ENCODE results near the gene CFAP97D1.

CFAP97D1 gene

GRCh38 chr17:43814714-43815113 is 34.5 kb downstream of the CFAP97D1 start:
- H3K27me3 ChIP-seq (replicated peaks; ENCODE audit: control insufficient read depth, insufficient read depth, low read length) = no peaks in the 10 kb centered on the region
- peak overlapping the region; percentile 54 for H3K4me3 ChIP-seq (ENCODE audit: low read length)
- no peaks in the 10 kb centered on the region for H3K9me3 ChIP-seq (ENCODE audit: control insufficient read depth, low read length)
- H3K9ac ChIP-seq (ENCODE audit: low read length) = peak overlapping the region; percentile 19
- peaks cover 61% of the 10 kb centered on the region for H3K36me3 ChIP-seq (ENCODE audit: control insufficient read depth, insufficient read depth, low read length, severe bottlenecking)
- peak; percentile 87 for DNase-seq (ENCODE audit: low read depth)
- peaks cover 21% of the 10 kb centered on the region for H3K4me1 ChIP-seq (ENCODE audit: control insufficient read depth, insufficient read depth, low read length)

DNA sequence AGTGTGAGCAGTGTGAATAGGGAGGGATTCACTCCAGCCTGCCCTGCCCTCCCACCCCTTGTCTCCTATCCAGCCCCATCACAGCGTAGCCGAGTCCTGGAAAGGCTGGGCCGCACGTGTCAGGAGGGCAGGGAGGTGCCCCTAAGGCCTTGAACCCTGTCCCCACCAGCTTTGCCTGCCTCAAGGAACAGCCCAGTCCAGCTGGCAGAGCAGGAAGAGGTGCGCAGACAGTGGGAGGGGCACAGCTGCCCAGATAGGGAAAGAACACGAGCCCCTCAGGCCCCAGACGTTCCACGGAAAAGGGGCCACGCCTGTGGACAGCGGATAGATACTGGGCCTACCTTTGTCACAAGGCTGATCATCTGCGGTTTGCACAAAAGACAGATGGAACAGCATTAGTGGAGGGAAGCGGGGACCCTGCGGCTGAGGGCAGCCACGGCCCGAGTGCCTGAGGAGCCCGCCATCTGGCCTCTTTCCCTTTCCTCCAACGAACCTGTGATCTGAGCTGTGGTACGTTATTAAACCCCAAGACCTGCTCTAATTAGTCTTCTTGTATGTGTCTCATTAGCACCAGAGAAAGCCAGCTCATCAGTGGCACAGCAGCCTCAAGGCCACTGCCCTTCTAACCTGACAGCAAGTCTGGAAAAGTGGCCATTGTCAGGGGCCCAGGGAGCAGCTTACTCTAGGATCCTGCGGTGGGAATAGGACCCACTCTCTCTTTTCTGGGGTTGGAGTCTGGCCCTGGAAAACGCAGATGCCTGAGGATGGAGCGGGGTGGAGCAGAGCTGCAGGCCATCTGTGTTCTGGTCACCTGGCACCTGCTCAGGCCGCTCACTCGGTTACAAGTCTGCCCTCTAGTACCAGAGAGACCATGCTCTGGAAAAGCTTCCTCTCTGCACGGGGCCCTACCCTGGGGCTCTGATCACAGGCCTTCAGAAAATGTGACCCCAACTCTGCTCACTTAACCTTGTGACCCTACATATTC is 36.4 kb downstream of the CFAP97D1 start:
- H3K9me3 ChIP-seq (ENCODE audit: control insufficient read depth, low read length) = no peaks in the 10 kb centered on the region
- no peak overlapping the region for H3K9ac ChIP-seq (ENCODE audit: low read length)
- no peaks in the 10 kb centered on the region for H3K27me3 ChIP-seq (replicated peaks; ENCODE audit: control insufficient read depth, insufficient read depth, low read length)
- H3K4me1 ChIP-seq (ENCODE audit: control insufficient read depth, insufficient read depth, low read length) = peaks cover 21% of the 10 kb centered on the region
- H3K36me3 ChIP-seq (ENCODE audit: control insufficient read depth, insufficient read depth, low read length, severe bottlenecking) = peaks cover 49% of the 10 kb centered on the region
- DNase-seq (ENCODE audit: low read depth) = no peak
- H3K4me3 ChIP-seq (ENCODE audit: low read length) = no peak overlapping the region

DNA sequence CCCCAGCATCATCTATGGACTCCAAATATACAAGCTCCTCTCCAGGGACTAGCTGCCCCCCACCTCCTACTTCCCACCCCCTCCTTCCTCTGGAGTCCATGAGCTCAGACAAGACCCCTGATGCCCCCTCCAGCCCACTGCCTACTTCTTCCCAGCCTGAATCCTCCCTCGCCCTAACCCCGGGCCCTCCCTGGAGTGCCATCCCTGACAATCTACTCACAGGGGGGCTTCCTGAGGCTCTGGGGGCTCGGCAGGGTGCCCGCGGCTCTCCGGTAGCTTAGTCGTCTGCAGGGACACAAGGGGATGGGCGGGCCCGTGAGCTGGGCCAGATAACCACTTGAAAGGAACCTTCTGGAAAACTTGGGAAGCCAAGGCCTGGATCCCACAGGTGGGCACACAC is 37.6 kb downstream of the CFAP97D1 start:
- Histone ChIP-seq H3K9me3 (ENCODE audit: control insufficient read depth, low read length) (no peaks in the 10 kb centered on the region), H3K4me3 (ENCODE audit: low read length) (no peak overlapping the region), H3K4me1 (ENCODE audit: control insufficient read depth, insufficient read depth, low read length) (peaks cover 21% of the 10 kb centered on the region), H3K36me3 (ENCODE audit: control insufficient read depth, insufficient read depth, low read length, severe bottlenecking) (peaks cover 45% of the 10 kb centered on the region), H3K27me3 (replicated peaks; ENCODE audit: control insufficient read depth, insufficient read depth, low read length) (no peaks in the 10 kb centered on the region), H3K9ac (ENCODE audit: low read length) (no peak overlapping the region)
- no peak for DNase-seq (ENCODE audit: low read depth)

DNA sequence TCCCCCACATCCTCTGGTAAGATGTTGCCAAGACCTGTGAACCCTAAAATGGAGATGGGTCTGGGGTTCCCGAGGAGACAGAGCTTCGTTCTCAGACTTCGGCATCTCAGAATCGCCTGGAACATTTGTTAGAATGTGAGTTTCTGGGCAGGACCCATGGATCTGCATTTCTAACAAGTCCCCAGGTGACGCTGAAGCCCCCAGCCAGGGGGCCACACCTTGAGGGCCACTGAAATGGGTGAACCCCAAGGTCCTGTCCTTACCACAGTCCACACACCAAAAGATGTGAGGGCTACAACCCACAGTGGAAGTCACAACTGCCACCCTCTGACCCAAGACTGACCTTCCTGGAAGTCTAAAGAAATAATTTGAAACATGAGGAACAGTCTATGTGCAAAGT is 38.7 kb downstream of the CFAP97D1 start:
- DNase-seq (ENCODE audit: low read depth) = no peak
- Histone ChIP-seq H3K27me3 (replicated peaks; ENCODE audit: control insufficient read depth, insufficient read depth, low read length) (no peaks in the 10 kb centered on the region), H3K9ac (ENCODE audit: low read length) (no peak overlapping the region), H3K4me3 (ENCODE audit: low read length) (no peak overlapping the region), H3K9me3 (ENCODE audit: control insufficient read depth, low read length) (no peaks in the 10 kb centered on the region), H3K4me1 (ENCODE audit: control insufficient read depth, insufficient read depth, low read length) (peaks cover 22% of the 10 kb centered on the region), H3K36me3 (ENCODE audit: control insufficient read depth, insufficient read depth, low read length, severe bottlenecking) (peaks cover 34% of the 10 kb centered on the region)

- Histone ChIP-seq H3K36me3 (ENCODE audit: control insufficient read depth, insufficient read depth, low read length, severe bottlenecking) (peaks cover 41% of the 10 kb centered on the region), H3K27me3 (replicated peaks; ENCODE audit: control insufficient read depth, insufficient read depth, low read length) (no peaks in the 10 kb centered on the region), H3K4me3 (ENCODE audit: low read length) (no peak overlapping the region), H3K9ac (ENCODE audit: low read length) (no peak overlapping the region), H3K9me3 (ENCODE audit: control insufficient read depth, low read length) (no peaks in the 10 kb centered on the region), H3K4me1 (ENCODE audit: control insufficient read depth, insufficient read depth, low read length) (peaks cover 8% of the 10 kb centered on the region)
- DNase-seq (ENCODE audit: low read depth) = no peak
Measured at GRCh38 chr17:43820759-43821158, 40.5 kb downstream of the CFAP97D1 start.

DNA sequence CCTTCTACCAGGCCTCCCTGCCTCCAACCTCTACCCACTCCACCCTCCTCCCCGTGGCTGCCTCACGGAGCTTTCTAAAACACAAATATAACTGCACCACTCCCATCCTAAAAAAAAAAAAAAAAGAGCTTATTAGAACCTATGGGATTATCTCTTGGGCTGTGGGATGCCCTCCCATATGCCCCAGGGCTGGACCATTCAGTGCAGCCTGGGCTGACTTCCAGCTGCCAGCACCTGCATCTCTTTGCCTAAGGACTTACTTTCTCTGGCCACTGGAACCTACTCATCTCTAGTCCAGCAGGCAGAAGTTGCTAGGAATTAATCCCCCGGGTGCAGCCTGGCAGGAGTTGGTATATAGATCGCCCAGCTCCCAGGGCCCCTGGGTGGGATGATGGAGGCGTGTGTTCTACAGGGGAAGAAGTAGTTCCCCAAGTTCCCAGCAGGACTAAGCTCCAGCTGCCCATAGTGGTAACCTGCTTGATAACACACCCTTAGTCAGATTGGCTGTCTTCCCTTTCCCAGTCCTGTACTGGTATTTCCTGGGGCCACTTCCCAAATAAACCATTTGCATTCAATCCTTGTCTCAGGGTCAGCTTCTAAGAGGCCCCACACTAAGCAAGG is 42.4 kb downstream of the CFAP97D1 start:
- H3K4me1 ChIP-seq (ENCODE audit: control insufficient read depth, insufficient read depth, low read length) = peaks cover 8% of the 10 kb centered on the region
- no peaks in the 10 kb centered on the region for H3K27me3 ChIP-seq (replicated peaks; ENCODE audit: control insufficient read depth, insufficient read depth, low read length)
- peaks cover 41% of the 10 kb centered on the region for H3K36me3 ChIP-seq (ENCODE audit: control insufficient read depth, insufficient read depth, low read length, severe bottlenecking)
- DNase-seq (ENCODE audit: low read depth) = no peak
- no peaks in the 10 kb centered on the region for H3K9me3 ChIP-seq (ENCODE audit: control insufficient read depth, low read length)
- H3K9ac ChIP-seq (ENCODE audit: low read length) = no peak overlapping the region
- no peak overlapping the region for H3K4me3 ChIP-seq (ENCODE audit: low read length)

DNA sequence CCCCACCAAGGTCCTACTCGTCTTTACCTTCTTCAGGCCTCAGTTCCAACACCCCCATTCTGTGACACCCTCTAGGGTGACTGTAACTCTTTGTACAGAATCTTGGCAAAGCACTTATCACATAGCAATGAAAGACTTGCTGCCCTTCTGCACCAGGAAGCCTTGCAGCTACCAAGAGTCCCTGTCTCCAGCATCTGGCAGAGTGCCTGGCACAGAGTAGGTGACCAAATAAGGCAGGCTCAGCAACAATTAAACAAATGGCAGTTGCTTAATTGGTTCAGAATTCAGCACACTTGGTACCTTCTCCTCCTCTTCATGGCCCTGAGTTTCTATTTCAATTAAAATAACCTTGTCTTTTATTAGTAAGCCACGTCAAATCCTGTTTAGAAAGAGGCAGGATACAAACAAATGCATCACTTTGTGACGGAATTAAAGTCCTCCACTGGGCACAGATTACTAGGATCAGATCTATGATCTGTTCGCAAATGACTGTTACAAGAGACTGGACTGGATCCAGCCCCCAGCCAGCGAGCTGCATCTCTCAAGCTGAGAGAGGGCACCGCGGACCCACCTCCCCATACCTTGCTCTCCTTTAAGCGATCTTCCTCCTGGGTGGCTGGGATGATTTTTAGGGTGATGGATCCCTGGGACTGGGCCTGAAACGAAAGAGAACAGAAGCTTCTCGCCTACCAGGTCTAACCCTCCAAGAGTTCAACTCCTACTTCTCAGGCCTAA is 43.3 kb downstream of the CFAP97D1 start:
- Histone ChIP-seq H3K36me3 (ENCODE audit: control insufficient read depth, insufficient read depth, low read length, severe bottlenecking) (peaks cover 49% of the 10 kb centered on the region), H3K4me1 (ENCODE audit: control insufficient read depth, insufficient read depth, low read length) (peaks cover 8% of the 10 kb centered on the region), H3K27me3 (replicated peaks; ENCODE audit: control insufficient read depth, insufficient read depth, low read length) (no peaks in the 10 kb centered on the region), H3K9me3 (ENCODE audit: control insufficient read depth, low read length) (no peaks in the 10 kb centered on the region), H3K4me3 (ENCODE audit: low read length) (no peak overlapping the region), H3K9ac (ENCODE audit: low read length) (no peak overlapping the region)
- no peak for DNase-seq (ENCODE audit: low read depth)

DNA sequence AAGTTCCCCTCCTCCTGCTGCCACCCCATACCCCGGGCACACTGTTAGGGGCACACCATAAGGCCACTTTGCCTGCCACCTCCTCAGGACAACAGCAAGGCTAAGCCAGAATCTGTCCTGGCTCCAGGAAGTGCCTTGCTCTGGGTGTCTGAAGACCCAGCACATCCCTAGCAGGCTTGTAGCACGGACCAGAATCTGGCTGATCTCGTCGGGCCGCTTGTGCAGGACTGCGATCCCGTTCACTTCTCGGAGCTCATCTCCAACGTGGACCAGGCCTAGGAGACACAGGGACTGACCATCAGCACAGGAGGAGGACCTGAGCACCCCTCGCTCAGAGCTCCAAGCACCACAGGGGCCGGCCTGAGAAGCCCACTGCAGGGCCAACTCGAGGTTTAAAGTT is 45.3 kb downstream of the CFAP97D1 start:
- H3K36me3 ChIP-seq (ENCODE audit: control insufficient read depth, insufficient read depth, low read length, severe bottlenecking) = peaks cover 56% of the 10 kb centered on the region

DNA sequence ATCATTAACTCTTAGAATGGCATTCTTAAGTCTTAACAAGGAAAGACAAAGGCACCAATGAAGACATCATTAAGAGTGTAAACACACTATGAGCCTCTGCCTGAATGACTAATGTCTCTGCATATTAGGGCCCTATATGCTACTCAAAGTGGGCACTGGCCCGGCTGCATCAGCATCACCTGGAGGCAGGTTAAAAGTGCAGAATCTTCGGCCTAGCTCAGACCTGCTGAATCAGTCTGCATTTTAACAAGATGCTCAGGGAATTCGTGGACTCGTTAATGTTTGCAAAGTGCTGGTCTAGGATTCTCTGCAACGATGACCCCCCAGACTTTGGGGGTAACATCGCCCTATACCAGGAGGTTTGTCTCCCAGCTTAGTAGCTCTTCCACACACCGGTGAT is 46.0 kb downstream of the CFAP97D1 start:
- DNase-seq (ENCODE audit: low read depth) = no peak
- no peaks in the 10 kb centered on the region for H3K9me3 ChIP-seq (ENCODE audit: control insufficient read depth, low read length)
- H3K9ac ChIP-seq (ENCODE audit: low read length) = no peak overlapping the region
- peaks cover 8% of the 10 kb centered on the region for H3K4me1 ChIP-seq (ENCODE audit: control insufficient read depth, insufficient read depth, low read length)
- H3K36me3 ChIP-seq (ENCODE audit: control insufficient read depth, insufficient read depth, low read length, severe bottlenecking) = peaks cover 62% of the 10 kb centered on the region
- no peak overlapping the region for H3K4me3 ChIP-seq (ENCODE audit: low read length)
- H3K27me3 ChIP-seq (replicated peaks; ENCODE audit: control insufficient read depth, insufficient read depth, low read length) = no peaks in the 10 kb centered on the region

More for the DNA sequence above, 45.3 kb downstream of the CFAP97D1 start:
- Histone ChIP-seq H3K9me3 (ENCODE audit: control insufficient read depth, low read length) (no peaks in the 10 kb centered on the region), H3K27me3 (replicated peaks; ENCODE audit: control insufficient read depth, insufficient read depth, low read length) (no peaks in the 10 kb centered on the region), H3K9ac (ENCODE audit: low read length) (no peak overlapping the region), H3K4me1 (ENCODE audit: control insufficient read depth, insufficient read depth, low read length) (peaks cover 8% of the 10 kb centered on the region), H3K4me3 (ENCODE audit: low read length) (no peak overlapping the region)
- no peak for DNase-seq (ENCODE audit: low read depth)

- H3K4me3 ChIP-seq (ENCODE audit: low read length) = no peak overlapping the region
- no peaks in the 10 kb centered on the region for H3K9me3 ChIP-seq (ENCODE audit: control insufficient read depth, low read length)
Measured at GRCh38 chr17:43827596-43827995, 47.4 kb downstream of the CFAP97D1 start.

GRCh38 chr17:43829738-43830137 is 49.5 kb downstream of the CFAP97D1 start:
- H3K36me3 ChIP-seq (ENCODE audit: control insufficient read depth, insufficient read depth, low read length, severe bottlenecking) = peaks cover 55% of the 10 kb centered on the region
- no peaks in the 10 kb centered on the region for H3K9me3 ChIP-seq (ENCODE audit: control insufficient read depth, low read length)
- H3K9ac ChIP-seq (ENCODE audit: low read length) = no peak overlapping the region
- no peaks in the 10 kb centered on the region for H3K27me3 ChIP-seq (replicated peaks; ENCODE audit: control insufficient read depth, insufficient read depth, low read length)
- peaks cover 18% of the 10 kb centered on the region for H3K4me1 ChIP-seq (ENCODE audit: control insufficient read depth, insufficient read depth, low read length)
- no peak overlapping the region for H3K4me3 ChIP-seq (ENCODE audit: low read length)
- no peak for DNase-seq (ENCODE audit: low read depth)

More at GRCh38 chr17:43827596-43827995, 47.4 kb downstream of the CFAP97D1 start:
- Histone ChIP-seq H3K36me3 (ENCODE audit: control insufficient read depth, insufficient read depth, low read length, severe bottlenecking) (peaks cover 55% of the 10 kb centered on the region), H3K4me1 (ENCODE audit: control insufficient read depth, insufficient read depth, low read length) (peaks cover 17% of the 10 kb centered on the region), H3K27me3 (replicated peaks; ENCODE audit: control insufficient read depth, insufficient read depth, low read length) (no peaks in the 10 kb centered on the region), H3K9ac (ENCODE audit: low read length) (no peak overlapping the region)
- DNase-seq (ENCODE audit: low read depth) = no peak
